D721Med (cell line): Measurements from ENCODE around the gene CAND1.

Experiments used
- DNase-seq: peaks from one replicate; pipeline ENCODE4 v3.0.0; 2011; ENCODE audit warnings: low spot score; ENCODE audit not compliant: insufficient read length
- FAIRE-seq: peaks from 2 replicates; lab custom pipeline; 2011; peaks lifted over from hg19 to GRCh38; lab: Jason Lieb, UNC
- TF ChIP-seq, protein P1 (sequence below): IDR thresholded peaks from 2 replicates; pipeline ENCODE4 v1.5.1; 2012; ENCODE audit warnings: mild to moderate bottlenecking, control low read depth; ENCODE audit not compliant: insufficient read depth; ENCODE audit errors: missing control alignments

CAND1 gene

DNA sequence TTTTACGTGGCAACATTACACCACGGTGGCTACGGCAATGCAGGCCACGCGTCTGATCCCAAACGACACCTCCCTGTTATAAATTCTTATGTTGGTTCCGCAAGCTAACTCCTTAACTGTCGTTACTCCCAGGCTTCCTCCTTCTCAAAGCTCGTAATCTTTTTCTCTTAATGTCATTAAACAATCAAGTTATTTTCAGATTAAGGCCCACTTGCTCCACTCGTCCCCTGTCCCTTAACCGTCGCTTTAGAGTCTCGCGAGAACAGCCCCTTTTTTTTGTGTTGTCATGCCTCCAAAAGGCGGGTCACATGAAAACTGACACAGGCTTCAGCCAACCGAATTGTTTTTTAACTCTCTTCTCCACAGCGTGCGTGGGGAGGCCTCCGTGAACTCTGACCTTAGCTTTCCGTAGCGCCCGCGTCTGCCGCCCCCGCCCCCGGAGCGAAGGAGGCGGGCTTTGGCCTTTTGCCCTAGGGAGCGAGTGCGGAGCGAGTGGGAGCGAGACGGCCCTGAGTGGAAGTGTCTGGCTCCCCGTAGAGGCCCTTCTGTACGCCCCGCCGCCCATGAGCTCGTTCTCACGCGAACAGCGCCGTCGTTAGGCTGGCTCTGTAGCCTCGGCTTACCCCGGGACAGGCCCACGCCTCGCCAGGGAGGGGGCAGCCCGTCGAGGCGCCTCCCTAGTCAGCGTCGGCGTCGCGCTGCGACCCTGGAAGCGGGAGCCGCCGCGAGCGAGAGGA lies at the start of gene CAND1:
TSS of gene CAND1 (plus strand) at position 463 of the 737 bp plus-strand sequence. CDS start 360 bp downstream, outside the sequence.
- FAIRE-seq = peak; percentile 87
- TF ChIP-seq, protein P1, sequence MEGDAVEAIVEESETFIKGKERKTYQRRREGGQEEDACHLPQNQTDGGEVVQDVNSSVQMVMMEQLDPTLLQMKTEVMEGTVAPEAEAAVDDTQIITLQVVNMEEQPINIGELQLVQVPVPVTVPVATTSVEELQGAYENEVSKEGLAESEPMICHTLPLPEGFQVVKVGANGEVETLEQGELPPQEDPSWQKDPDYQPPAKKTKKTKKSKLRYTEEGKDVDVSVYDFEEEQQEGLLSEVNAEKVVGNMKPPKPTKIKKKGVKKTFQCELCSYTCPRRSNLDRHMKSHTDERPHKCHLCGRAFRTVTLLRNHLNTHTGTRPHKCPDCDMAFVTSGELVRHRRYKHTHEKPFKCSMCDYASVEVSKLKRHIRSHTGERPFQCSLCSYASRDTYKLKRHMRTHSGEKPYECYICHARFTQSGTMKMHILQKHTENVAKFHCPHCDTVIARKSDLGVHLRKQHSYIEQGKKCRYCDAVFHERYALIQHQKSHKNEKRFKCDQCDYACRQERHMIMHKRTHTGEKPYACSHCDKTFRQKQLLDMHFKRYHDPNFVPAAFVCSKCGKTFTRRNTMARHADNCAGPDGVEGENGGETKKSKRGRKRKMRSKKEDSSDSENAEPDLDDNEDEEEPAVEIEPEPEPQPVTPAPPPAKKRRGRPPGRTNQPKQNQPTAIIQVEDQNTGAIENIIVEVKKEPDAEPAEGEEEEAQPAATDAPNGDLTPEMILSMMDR = no peak
- DNase-seq = peak; percentile 44

DNA sequence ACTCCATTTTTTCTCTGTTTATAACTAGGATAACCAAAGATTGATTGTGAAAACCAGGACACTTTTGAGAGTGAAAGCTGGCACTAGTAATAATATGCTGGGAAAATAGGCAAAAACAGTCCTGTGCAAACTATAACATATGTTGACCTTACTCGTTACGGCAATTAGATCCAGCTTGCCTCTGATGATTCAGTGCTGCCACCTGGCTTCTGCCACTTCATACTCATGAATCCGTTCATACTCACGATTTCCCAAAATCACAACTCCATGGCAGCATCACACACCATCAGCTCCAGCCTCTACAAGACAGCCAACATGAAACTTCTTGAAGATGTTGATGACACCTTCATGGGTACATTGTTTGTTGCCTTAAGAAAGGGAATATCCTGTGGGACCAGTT lies 49.1 kb upstream of the CAND1 start:
- TF ChIP-seq, protein P1 = peak; percentile 43
- no peak for DNase-seq
- FAIRE-seq = peak; percentile 21

DNA sequence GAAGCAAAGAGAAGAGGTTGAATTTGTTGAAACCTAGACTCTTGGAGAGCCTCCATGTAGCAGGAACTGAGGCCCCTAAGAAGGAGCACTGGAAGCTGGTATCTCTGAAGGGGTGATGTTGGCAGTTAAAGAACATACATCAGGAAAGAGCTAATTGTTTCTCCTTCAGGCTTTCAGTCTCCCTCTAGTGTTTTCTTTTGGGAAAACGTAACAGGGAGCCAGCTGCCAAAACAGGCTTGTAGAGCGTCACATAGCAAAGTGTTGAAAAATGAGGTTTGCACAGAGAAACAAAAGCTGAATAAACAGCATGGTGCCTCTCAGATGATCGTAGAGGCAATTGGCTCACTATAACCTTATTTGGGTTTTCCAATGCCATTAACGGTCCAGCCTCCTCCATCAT lies 46.9 kb upstream of the CAND1 start:
- no peak for DNase-seq
- TF ChIP-seq, protein P1 = peak; percentile 31
- FAIRE-seq = no peak

DNA sequence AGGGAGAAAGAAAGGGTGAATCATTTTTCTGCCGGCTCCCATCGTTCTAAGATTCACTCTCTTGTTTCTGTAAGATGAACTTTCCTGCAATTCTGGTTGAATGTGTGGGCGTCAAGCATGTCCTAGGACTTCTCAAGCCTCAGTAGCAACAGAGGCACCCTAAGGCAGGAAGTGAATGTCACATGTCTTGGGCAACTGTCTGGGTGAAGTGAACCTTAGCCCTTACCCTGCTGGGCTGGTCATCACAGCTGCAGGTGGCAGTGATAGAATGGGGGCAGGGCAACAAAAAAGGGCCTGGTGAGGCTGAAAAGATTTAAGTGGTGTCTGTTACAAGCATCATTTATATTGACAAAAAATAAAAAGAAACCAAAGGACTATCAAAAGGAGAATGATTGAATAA lies 45.9 kb upstream of the CAND1 start:
- no peak for FAIRE-seq
- DNase-seq = no peak
- TF ChIP-seq, protein P1 = no peak

DNA sequence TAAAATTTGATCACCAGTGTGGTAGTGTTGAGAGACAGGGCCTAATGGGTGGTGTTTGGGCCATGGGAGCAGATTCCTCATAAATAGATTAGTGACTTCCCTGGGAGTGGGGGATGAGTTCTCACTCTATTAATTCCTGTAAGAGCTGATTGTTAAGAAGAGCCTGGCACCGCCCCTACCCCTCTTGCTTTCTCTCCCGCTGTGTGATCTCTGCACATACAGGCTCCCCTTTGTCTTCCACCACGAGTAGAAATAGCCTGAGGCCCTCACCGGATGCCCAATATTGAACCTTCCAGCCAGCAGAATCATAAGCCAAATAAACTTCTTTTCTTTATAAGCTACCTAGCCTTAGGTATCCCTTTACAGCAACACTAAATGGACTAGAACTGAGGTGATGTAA lies 31.9 kb upstream of the CAND1 start:
- FAIRE-seq (no peak), DNase-seq (no peak)
- TF ChIP-seq, protein P1 = no peak

DNA sequence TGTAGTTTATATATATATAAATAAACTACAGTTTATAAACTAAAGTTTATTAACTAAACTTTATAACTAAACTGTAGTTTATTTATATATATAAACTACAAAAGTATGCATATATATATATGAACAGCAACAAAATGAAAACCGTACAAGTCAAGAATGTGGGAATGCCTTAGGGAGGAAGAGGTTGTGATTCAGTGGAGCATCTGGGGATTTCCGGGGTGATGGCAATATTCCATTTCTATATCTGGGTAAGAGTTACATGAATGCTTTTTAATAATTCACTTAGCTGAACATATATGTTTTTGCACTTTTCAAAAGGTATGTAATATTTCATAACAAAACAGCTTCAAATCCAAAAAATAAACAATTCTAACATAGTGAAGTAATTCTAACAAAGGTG lies 30.1 kb upstream of the CAND1 start:
- TF ChIP-seq, protein P1 = no peak
- no peak for FAIRE-seq
- DNase-seq = no peak

DNA sequence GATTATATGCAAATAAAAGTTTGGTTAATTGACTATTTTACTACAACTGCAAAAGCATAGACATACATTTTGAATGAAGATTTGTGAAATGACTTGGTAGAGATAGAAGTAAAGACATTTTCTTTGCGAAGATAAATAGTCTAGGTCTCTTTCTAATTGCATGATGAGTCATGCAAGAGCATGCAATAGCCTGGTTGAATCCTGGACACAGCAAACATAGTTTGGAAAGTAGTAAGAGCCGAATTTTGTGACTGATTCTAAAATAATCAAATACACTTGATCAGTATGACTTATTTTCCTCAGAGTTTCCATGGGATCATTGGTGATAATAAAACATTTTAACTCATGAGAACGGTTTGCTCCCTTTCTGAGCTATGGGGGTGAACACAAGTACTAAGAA lies 27.7 kb upstream of the CAND1 start:
- no peak for FAIRE-seq
- no peak for DNase-seq
- TF ChIP-seq, protein P1 = no peak
